ENCODE results near the gene SAP25. TPM values are rescaled to one million over a fixed set of nuclear protein-coding genes. Genes with fewer than 3 reads are reported as not detected.

Gene SAP25
- total RNA-seq = 2.7 TPM

GRCh38 chr7:100573691-100574361 is at the start of gene SAP25:
TSS of gene SAP25 (minus strand) at chr7:100573900. CDS start at chr7:100573742, 158 bp downstream.

GRCh38 chr7:100611983-100612729 is 38.5 kb upstream of the SAP25 start, which contains the start of gene MOSPD3:
TSS of gene MOSPD3 (plus strand) at chr7:100612540. CDS start at chr7:100612792, 252 bp downstream.

GRCh38 chr7:100586266-100587025 is 12.7 kb upstream of the SAP25 start, which contains the start of gene FBXO24:
TSS of gene FBXO24 (plus strand) at chr7:100586328. CDS start at chr7:100586626, 298 bp downstream.

GRCh38 chr7:100585511-100586265 is 12.0 kb upstream of the SAP25 start, which contains the start of gene LRCH4:
TSS of gene LRCH4 (minus strand) at chr7:100586129. CDS start at chr7:100586100, 29 bp downstream.

GRCh38 chr7:100538654-100539435 is 34.9 kb downstream of the SAP25 start, which contains the start of gene AGFG2:
TSS of gene AGFG2 (plus strand) at chr7:100539203. CDS start at chr7:100539347, 144 bp downstream.

Small RNAs within 50 kb of the gene (small RNA-seq; reads per million reads assigned to genes)
- gene RN7SL416P (ENCODE audit: low replicate concordance) = not detected
- not detected for gene SAP25 (ENCODE audit: low replicate concordance)

Other genes starting within 250 kb of the SAP25 start
- gene PILRB, start 215.8 kb downstream of the SAP25 start, total RNA-seq = 39.7 TPM
- 6.1 TPM for gene PILRA, start 200.4 kb downstream of the SAP25 start, total RNA-seq
- 2.0 TPM for gene ZCWPW1, start 145.2 kb downstream of the SAP25 start, total RNA-seq
- gene MEPCE, start 144.1 kb downstream of the SAP25 start, total RNA-seq = 42.0 TPM
- 20.1 TPM for gene PPP1R35, start 137.4 kb downstream of the SAP25 start, total RNA-seq
- 0.58 TPM for gene SPACDR, start 109.6 kb downstream of the SAP25 start, total RNA-seq
- gene TSC22D4, start 94.7 kb downstream of the SAP25 start, total RNA-seq = 41.9 TPM
- gene NYAP1, start 90.0 kb downstream of the SAP25 start, total RNA-seq = 2.9 TPM
- 13.9 TPM for gene AGFG2, start 34.7 kb downstream of the SAP25 start, total RNA-seq
- 43.5 TPM for gene LRCH4, start 12.2 kb upstream of the SAP25 start, total RNA-seq
- 0.82 TPM for gene FBXO24, start 12.4 kb upstream of the SAP25 start, total RNA-seq
- 101 TPM for gene PCOLCE, start 28.5 kb upstream of the SAP25 start, total RNA-seq
- gene MOSPD3, start 38.6 kb upstream of the SAP25 start, total RNA-seq = 15.4 TPM
- gene TFR2, start 67.7 kb upstream of the SAP25 start, total RNA-seq = 5.3 TPM
- not detected for gene ACTL6B, start 82.5 kb upstream of the SAP25 start, total RNA-seq
- 209 TPM for gene GNB2, start 99.8 kb upstream of the SAP25 start, total RNA-seq
- 36.3 TPM for gene GIGYF1, start 120.3 kb upstream of the SAP25 start, total RNA-seq
- 46.1 TPM for gene POP7, start 132.2 kb upstream of the SAP25 start, total RNA-seq
- gene EPO, start 146.6 kb upstream of the SAP25 start, total RNA-seq = not detected
- gene ZAN, start 159.7 kb upstream of the SAP25 start, total RNA-seq = not detected